ENCODE measurements around the gene CCNY.

Gene CCNY

GRCh38 chr10:35442592-35442991 lies 106.3 kb downstream of the CCNY start:
- H2AFZ ChIP-seq (ENCODE audit: low read depth): no peak overlapping the region
- no peak overlapping the region for H3K4me3 ChIP-seq (IDR thresholded peaks at IDR 0.05; ENCODE audit: insufficient read depth, low read depth, low read length)
- H3K27me3 ChIP-seq (ENCODE audit: insufficient read depth, low read depth): no peaks in the 10 kb centered on the region
- H3K4me2 ChIP-seq: no peak overlapping the region
- no peaks in the 10 kb centered on the region for H3K36me3 ChIP-seq (ENCODE audit: insufficient read depth)
- no peaks in the 10 kb centered on the region; the same call in 1 of the 2 replicates for H3K79me2 ChIP-seq (ENCODE audit: insufficient read depth, low read depth)
- TF ChIP-seq, protein P1, sequence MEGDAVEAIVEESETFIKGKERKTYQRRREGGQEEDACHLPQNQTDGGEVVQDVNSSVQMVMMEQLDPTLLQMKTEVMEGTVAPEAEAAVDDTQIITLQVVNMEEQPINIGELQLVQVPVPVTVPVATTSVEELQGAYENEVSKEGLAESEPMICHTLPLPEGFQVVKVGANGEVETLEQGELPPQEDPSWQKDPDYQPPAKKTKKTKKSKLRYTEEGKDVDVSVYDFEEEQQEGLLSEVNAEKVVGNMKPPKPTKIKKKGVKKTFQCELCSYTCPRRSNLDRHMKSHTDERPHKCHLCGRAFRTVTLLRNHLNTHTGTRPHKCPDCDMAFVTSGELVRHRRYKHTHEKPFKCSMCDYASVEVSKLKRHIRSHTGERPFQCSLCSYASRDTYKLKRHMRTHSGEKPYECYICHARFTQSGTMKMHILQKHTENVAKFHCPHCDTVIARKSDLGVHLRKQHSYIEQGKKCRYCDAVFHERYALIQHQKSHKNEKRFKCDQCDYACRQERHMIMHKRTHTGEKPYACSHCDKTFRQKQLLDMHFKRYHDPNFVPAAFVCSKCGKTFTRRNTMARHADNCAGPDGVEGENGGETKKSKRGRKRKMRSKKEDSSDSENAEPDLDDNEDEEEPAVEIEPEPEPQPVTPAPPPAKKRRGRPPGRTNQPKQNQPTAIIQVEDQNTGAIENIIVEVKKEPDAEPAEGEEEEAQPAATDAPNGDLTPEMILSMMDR (conservative IDR thresholded peaks at IDR 0.05; ENCODE audit: low read depth, low read length): no peak
- H3K9ac ChIP-seq: no peak overlapping the region
- no peak overlapping the region for H3K27ac ChIP-seq
- H3K4me1 ChIP-seq (ENCODE audit: low read depth, poor library complexity, severe bottlenecking): no peaks in the 10 kb centered on the region
- H4K20me1 ChIP-seq (ENCODE audit: insufficient read depth): peaks cover 3% of the 10 kb centered on the region; the same call in 1 of the 2 replicates

- no peak overlapping the region for H3K27ac ChIP-seq
- H4K20me1 ChIP-seq (ENCODE audit: insufficient read depth): peaks cover 3% of the 10 kb centered on the region; the same call in 1 of the 2 replicates
- no peak overlapping the region for H3K4me2 ChIP-seq
- H3K36me3 ChIP-seq (ENCODE audit: insufficient read depth): no peaks in the 10 kb centered on the region
- H3K9ac ChIP-seq: no peak overlapping the region
- TF ChIP-seq, protein P1 (conservative IDR thresholded peaks at IDR 0.05; ENCODE audit: low read depth, low read length): no peak
- no peaks in the 10 kb centered on the region for H3K4me1 ChIP-seq (ENCODE audit: low read depth, poor library complexity, severe bottlenecking)
- H3K27me3 ChIP-seq (ENCODE audit: insufficient read depth, low read depth): no peaks in the 10 kb centered on the region
- no peak overlapping the region for H2AFZ ChIP-seq (ENCODE audit: low read depth)
- no peaks in the 10 kb centered on the region; the same call in 1 of the 2 replicates for H3K79me2 ChIP-seq (ENCODE audit: insufficient read depth, low read depth)
- no peak overlapping the region for H3K4me3 ChIP-seq (IDR thresholded peaks at IDR 0.05; ENCODE audit: insufficient read depth, low read depth, low read length)
Measured at GRCh38 chr10:35443858-35444257, 107.5 kb downstream of the CCNY start.

DNA sequence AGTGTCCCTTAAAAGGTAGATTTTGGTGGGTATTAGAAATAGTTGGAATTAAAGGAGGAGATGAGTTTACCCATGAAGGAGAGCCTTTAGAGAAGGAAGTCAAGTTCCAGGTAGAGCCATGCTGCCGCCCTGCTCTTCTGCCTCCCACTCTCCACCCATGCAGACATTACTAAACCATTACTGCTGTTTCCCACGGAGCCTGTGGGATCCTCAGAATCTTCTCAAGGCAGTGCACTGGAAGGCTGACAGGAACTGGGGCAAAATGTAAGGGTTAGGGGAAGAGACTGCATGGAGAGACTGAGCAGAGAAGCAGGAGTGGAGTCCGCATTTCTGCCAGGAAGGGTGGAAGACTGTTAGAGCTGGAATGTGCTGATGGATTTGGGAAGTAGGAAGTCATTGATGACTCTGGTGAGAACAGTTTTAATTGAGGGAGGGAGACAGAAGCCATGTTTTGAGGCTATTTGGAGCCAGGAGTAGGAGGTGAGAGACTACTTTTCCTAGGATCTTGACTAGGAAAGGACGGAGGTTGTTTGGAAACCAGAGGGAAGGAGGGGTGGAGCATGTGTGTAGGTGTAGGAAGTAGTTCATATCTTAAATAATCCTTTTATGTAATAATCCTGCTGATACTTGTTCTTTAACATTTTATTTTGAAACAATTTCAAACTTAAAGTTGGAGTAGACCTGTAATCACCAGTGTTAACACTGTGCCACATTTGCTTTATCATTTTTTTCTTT lies 109.0 kb downstream of the CCNY start:
- TF ChIP-seq, protein P1 (conservative IDR thresholded peaks at IDR 0.05; ENCODE audit: low read depth, low read length): no peak
- H2AFZ ChIP-seq (ENCODE audit: low read depth): no peak overlapping the region
- no peaks in the 10 kb centered on the region for H3K36me3 ChIP-seq (ENCODE audit: insufficient read depth)
- no peak overlapping the region for H3K4me3 ChIP-seq (IDR thresholded peaks at IDR 0.05; ENCODE audit: insufficient read depth, low read depth, low read length)
- H3K27ac ChIP-seq: no peak overlapping the region
- H3K4me2 ChIP-seq: no peak overlapping the region
- peaks cover 3% of the 10 kb centered on the region; the same call in 1 of the 2 replicates for H4K20me1 ChIP-seq (ENCODE audit: insufficient read depth)
- no peak overlapping the region for H3K9ac ChIP-seq
- H3K4me1 ChIP-seq (ENCODE audit: low read depth, poor library complexity, severe bottlenecking): peaks cover 5% of the 10 kb centered on the region
- no peaks in the 10 kb centered on the region for H3K27me3 ChIP-seq (ENCODE audit: insufficient read depth, low read depth)
- no peaks in the 10 kb centered on the region; the same call in 1 of the 2 replicates for H3K79me2 ChIP-seq (ENCODE audit: insufficient read depth, low read depth)

- peaks cover 16% of the 10 kb centered on the region for H3K4me1 ChIP-seq (ENCODE audit: low read depth, poor library complexity, severe bottlenecking)
- no peaks in the 10 kb centered on the region; the same call in 1 of the 2 replicates for H3K79me2 ChIP-seq (ENCODE audit: insufficient read depth, low read depth)
- H3K27ac ChIP-seq: no peak overlapping the region
- no peak overlapping the region for H2AFZ ChIP-seq (ENCODE audit: low read depth)
- no peaks in the 10 kb centered on the region for H3K27me3 ChIP-seq (ENCODE audit: insufficient read depth, low read depth)
- peaks cover 3% of the 10 kb centered on the region; the same call in 1 of the 2 replicates for H4K20me1 ChIP-seq (ENCODE audit: insufficient read depth)
- H3K36me3 ChIP-seq (ENCODE audit: insufficient read depth): no peaks in the 10 kb centered on the region
- no peak overlapping the region for H3K4me3 ChIP-seq (IDR thresholded peaks at IDR 0.05; ENCODE audit: insufficient read depth, low read depth, low read length)
- H3K9ac ChIP-seq: no peak overlapping the region
- TF ChIP-seq, protein P1 (conservative IDR thresholded peaks at IDR 0.05; ENCODE audit: low read depth, low read length): no peak
- no peak overlapping the region for H3K4me2 ChIP-seq
Measured at GRCh38 chr10:35446439-35446838, 110.1 kb downstream of the CCNY start.

Data from KMS-11 (cell line).